ENCODE measurements around the gene CRMP1. TPM values are rescaled to one million over a fixed set of nuclear protein-coding genes. Genes with fewer than 3 reads are reported as not detected.

The CRMP1 gene
- total and polyA plus RNA-seq, 2 of the 8 experiments (the other 6 are each of a cell fraction or from before 2014, with no cell fraction given) = 120 to 131 TPM

DNA sequence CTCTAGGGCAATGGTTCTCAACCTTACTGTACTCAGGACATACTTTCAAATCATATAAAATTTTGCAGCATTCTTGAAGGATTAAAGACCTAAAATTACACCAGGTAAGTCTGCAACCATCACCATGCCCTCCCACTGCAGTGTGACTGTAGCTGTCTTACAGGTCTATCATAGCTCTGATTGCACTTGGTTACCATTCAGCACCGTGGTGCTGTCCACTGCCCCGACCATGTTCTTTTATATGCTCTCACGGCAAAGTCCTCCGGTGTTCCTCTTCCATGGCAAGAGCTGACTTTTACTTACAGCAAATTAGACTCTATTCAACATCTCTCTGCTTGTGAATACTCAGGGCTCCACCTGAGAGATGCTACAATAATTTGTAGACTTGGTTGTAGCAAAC lies 11.5 kb downstream of the CRMP1 start:
- 72% methylated on average over 4 of the region's 4 CpGs; no CpG with 5 or more reads in 1 of the 2 experiments for WGBS, 2 experiments (ENCODE audit: extremely low coverage in 1 of 2, insufficient coverage in 1 of 2, insufficient read length in 1 of 2, insufficient replicate concordance in 2 of 2, low coverage in 1 of 2, low lambda C conversion rate in 2 of 2, missing lambda C conversion rate in 1 of 2)
- Histone ChIP-seq H3K9me3 (ENCODE audit: insufficient read depth in 2 of 2, low read depth in 1 of 2, low read length in 1 of 2) (no peaks in the 10 kb centered on the region), H3K4me1 (replicated peaks in 1 of 4; ENCODE audit: control insufficient read depth in 3 of 4, insufficient read depth in 4 of 4, low read length in 3 of 4) (peaks cover 0 to 10% (median 8%) of the 10 kb centered on the region in 4 experiments; a peak in 5 of 7 replicates), H3K79me2 (ENCODE audit: control insufficient read depth in 1 of 2, insufficient read depth in 2 of 2, low read length in 2 of 2) (peaks cover 12 to 96% of the 10 kb centered on the region in 2 experiments), H4K8ac (ENCODE audit: extremely low read depth, insufficient read depth, low read length) (no peak overlapping the region), H2BK20ac (ENCODE audit: low read length) (no peak overlapping the region), H4K91ac (replicated peaks; ENCODE audit: insufficient read length, low read length) (no peak overlapping the region), H2AK5ac (ENCODE audit: low read depth, low read length) (no peak overlapping the region), H2BK120ac (replicated peaks; ENCODE audit: low read depth, low read length) (no peak overlapping the region), H3K18ac (ENCODE audit: extremely low read depth, low read length) (no peak overlapping the region), H2BK12ac (ENCODE audit: low read depth, low read length) (no peak overlapping the region), H3K9ac (replicated peaks in 1 of 4; ENCODE audit: extremely low read depth in 1 of 4, low read depth in 3 of 4, low read length in 3 of 4) (no peak overlapping the region), H3K27ac (ENCODE audit: low read depth, low read length) (no peak overlapping the region), H3K36me3 (ENCODE audit: control insufficient read depth in 2 of 4, insufficient read depth in 4 of 4, low read length in 3 of 4) (no peaks in the 10 kb centered on the region), H3K23ac (ENCODE audit: insufficient read length) (no peak overlapping the region), H3K79me1 (ENCODE audit: low read depth, low read length) (peaks cover 42% of the 10 kb centered on the region), H3K23me2 (ENCODE audit: low read depth, low read length) (peaks cover 3% of the 10 kb centered on the region; the same call in 1 of the 2 replicates), H3K14ac (ENCODE audit: insufficient read length) (no peak overlapping the region), H2BK15ac (ENCODE audit: low read length) (no peak overlapping the region), H3K56ac (replicated peaks; ENCODE audit: insufficient read length, low read depth, low read length) (no peak overlapping the region), H4K20me1 (replicated peaks in 1 of 2; ENCODE audit: control insufficient read depth in 1 of 2, insufficient read depth in 2 of 2, low read length in 2 of 2) (peaks cover 65 to 75% of the 10 kb centered on the region in 2 experiments), H2BK5ac (ENCODE audit: low read depth, low read length) (no peak overlapping the region), H3K4me3 (ENCODE audit: extremely low read depth in 1 of 4, insufficient read depth in 2 of 4, low read depth in 3 of 4, low read length in 4 of 4) (no peak overlapping the region), H3K27me3 (replicated peaks in 1 of 4; ENCODE audit: control insufficient read depth in 3 of 4, extremely low read depth in 1 of 4, insufficient read depth in 3 of 4, low read length in 3 of 4) (no peaks in the 10 kb centered on the region), H3K4ac (replicated peaks; ENCODE audit: insufficient read length, low read depth, low read length) (no peak overlapping the region), H2AFZ (ENCODE audit: low read length) (no peak overlapping the region), H3K4me2 (ENCODE audit: insufficient read depth in 1 of 2, low read depth in 2 of 2, low read length in 2 of 2) (no peak overlapping the region), H4K5ac (ENCODE audit: insufficient read length, low read depth, low read length) (no peak overlapping the region)
- TF ChIP-seq KDM1A (IDR thresholded peaks at IDR 0.05; ENCODE audit: borderline replicate concordance, low read length) (no peak), SIN3A (conservative IDR thresholded peaks at IDR 0.05 in 1 of 2, IDR thresholded peaks at IDR 0.05 in 1 of 2; ENCODE audit: low read depth in 1 of 2, low read length in 2 of 2) (peak in 1 of 2 experiments; percentile 83; a peak in 1 of 4 replicates), SUZ12 (IDR thresholded peaks at IDR 0.05; ENCODE audit: low read length) (no peak)
- ChIA-PET CTCF (ENCODE audit: partially characterized antibody) (interaction anchor here (0.7 to 3.5 kb wide), 11 partner anchors 11 to 138 kb away, joined by 3 to 21 read pairs (median 3); partner anchors contain the start of gene CRMP1), POLR2A (ENCODE audit: partially characterized antibody) (interaction anchor here (0.6 to 2.3 kb wide), 5 partner anchors 8 to 175 kb away, joined by 3 to 9 read pairs (median 3); no protein-coding TSS in a partner anchor)
- FAIRE-seq (peak; percentile 88), DNase-seq (ENCODE audit: low read depth in 1 of 2, low spot score in 2 of 2) (no peak)

All from H1 (cell line).